22Rv1 (cell line): ENCODE measurements around the gene AP1M2.

ENCODE experiments used
- CTCF ChIP-seq: fragments of 450-650 bp; IDR thresholded peaks from 2 replicates; pipeline ENCODE4 v1.5.1; 2017; ENCODE audit warnings: mild to moderate bottlenecking
- ZFX ChIP-seq: fragments of 450-650 bp; IDR thresholded peaks from 2 replicates; pipeline ENCODE4 v1.6.1; 2017; ENCODE audit warnings: antibody characterized with exemption, borderline replicate concordance

GRCh38 chr19:10587022-10587838, at the start of gene AP1M2:
- no peak for TF ChIP-seq CTCF
- TF ChIP-seq ZFX = no peak
